ENCODE measurements around the gene ARMC9.

ARMC9 gene

GRCh38 chr2:231318954-231319353 is 120.5 kb downstream of the ARMC9 start:
- no peak for DNase-seq

GRCh38 chr2:231319867-231320266 is 121.4 kb downstream of the ARMC9 start:
- no peak for DNase-seq

GRCh38 chr2:231321021-231321420 is 122.6 kb downstream of the ARMC9 start:
- DNase-seq = no peak

GRCh38 chr2:231321556-231322334 is 123.3 kb downstream of the ARMC9 start:
- no peak for DNase-seq

- DNase-seq = no peak
Measured at GRCh38 chr2:231323316-231323715, 124.9 kb downstream of the ARMC9 start.

GRCh38 chr2:231325826-231326225 is 127.4 kb downstream of the ARMC9 start:
- no peak for DNase-seq

- DNase-seq = no peak
Measured at GRCh38 chr2:231326404-231326803, 128.0 kb downstream of the ARMC9 start.

GRCh38 chr2:231330311-231330710 is 131.9 kb downstream of the ARMC9 start:
- DNase-seq = no peak

GRCh38 chr2:231331533-231331932 is 133.1 kb downstream of the ARMC9 start:
- no peak for DNase-seq

- DNase-seq = no peak
Measured at GRCh38 chr2:231332388-231332787, 134.0 kb downstream of the ARMC9 start.

- no peak for DNase-seq
Measured at GRCh38 chr2:231332872-231333500, 134.6 kb downstream of the ARMC9 start.

GRCh38 chr2:231334179-231334930 is 135.9 kb downstream of the ARMC9 start:
- DNase-seq = no peak

- no peak for DNase-seq
Measured at GRCh38 chr2:231334981-231335380, 136.6 kb downstream of the ARMC9 start.

GRCh38 chr2:231335591-231335990 is 137.2 kb downstream of the ARMC9 start:
- no peak for DNase-seq

GRCh38 chr2:231336236-231336635 is 137.8 kb downstream of the ARMC9 start:
- no peak for DNase-seq

- no peak for DNase-seq
Measured at GRCh38 chr2:231336700-231337099, 138.3 kb downstream of the ARMC9 start.

- DNase-seq = no peak
Measured at GRCh38 chr2:231337807-231338759, 139.7 kb downstream of the ARMC9 start.

- DNase-seq = no peak
Measured at GRCh38 chr2:231339316-231339715, 140.9 kb downstream of the ARMC9 start.

- no peak for DNase-seq
Measured at GRCh38 chr2:231341100-231341499, 142.7 kb downstream of the ARMC9 start.

- DNase-seq = no peak
Measured at GRCh38 chr2:231342061-231342711, 143.8 kb downstream of the ARMC9 start.

GRCh38 chr2:231343006-231343710 is 144.7 kb downstream of the ARMC9 start:
- DNase-seq = no peak
